Measurements from ENCODE around the gene UMAD1. TPM values are rescaled to one million over a fixed set of nuclear protein-coding genes. Genes with fewer than 3 reads are reported as not detected.
A peak's percentile ranks its signal among the peaks of the same experiment; 100 is the strongest.

UMAD1 gene
- 10 to 100 TPM; 13.4 to 24.7 (median 18.0) TPM for total RNA-seq
- 1 to 10 TPM; 3.5 to 7.9 TPM for polyA plus RNA-seq
- long read RNA-seq, donor 1, partial matches to known transcripts, result 2 of 13 reads
- long read RNA-seq, donor 1, other reads (novel, unspliced or antisense), result 11 of 13 reads
- long read RNA-seq, donor 2, partial matches to known transcripts, result 0 of 12 reads
- long read RNA-seq, donor 2, other reads (novel, unspliced or antisense), result 11 of 12 reads
- long read RNA-seq, donor 3, transcript UMAD1-206 (4 exons, 2,157 nt), result major isoform, 5 of 34 reads
- long read RNA-seq, donor 3, partial matches to known transcripts, result 3 of 34 reads
- long read RNA-seq, donor 3, other reads (novel, unspliced or antisense), result 25 of 34 reads

GRCh38 chr7:7640221-7641128, at the start of gene UMAD1:
Gene UMAD1, plus strand, starts transcription at chr7:7640752. Its CDS starts 32,620 bp downstream, at chr7:7673372.
- Histone ChIP-seq H3K27ac (peak within 1 kb of the TSS; percentile 55 to 94 (median 86)), H3K27me3 (no peaks in the 10 kb centered on the region), H3K4me3 (peak within 1 kb of the TSS; percentile 69 to 94 (median 78)), H3K36me3 (peaks cover 0 to 23% (median 3%) of the 10 kb centered on the region in 9 donors), H3K4me1 (peaks cover 2 to 28% (median 18%) of the 10 kb centered on the region in 9 donors), H3K9me3 (no peaks in the 10 kb centered on the region)
- peak; percentile 96 to 99 for DNase-seq
- TF ChIP-seq, protein P1, sequence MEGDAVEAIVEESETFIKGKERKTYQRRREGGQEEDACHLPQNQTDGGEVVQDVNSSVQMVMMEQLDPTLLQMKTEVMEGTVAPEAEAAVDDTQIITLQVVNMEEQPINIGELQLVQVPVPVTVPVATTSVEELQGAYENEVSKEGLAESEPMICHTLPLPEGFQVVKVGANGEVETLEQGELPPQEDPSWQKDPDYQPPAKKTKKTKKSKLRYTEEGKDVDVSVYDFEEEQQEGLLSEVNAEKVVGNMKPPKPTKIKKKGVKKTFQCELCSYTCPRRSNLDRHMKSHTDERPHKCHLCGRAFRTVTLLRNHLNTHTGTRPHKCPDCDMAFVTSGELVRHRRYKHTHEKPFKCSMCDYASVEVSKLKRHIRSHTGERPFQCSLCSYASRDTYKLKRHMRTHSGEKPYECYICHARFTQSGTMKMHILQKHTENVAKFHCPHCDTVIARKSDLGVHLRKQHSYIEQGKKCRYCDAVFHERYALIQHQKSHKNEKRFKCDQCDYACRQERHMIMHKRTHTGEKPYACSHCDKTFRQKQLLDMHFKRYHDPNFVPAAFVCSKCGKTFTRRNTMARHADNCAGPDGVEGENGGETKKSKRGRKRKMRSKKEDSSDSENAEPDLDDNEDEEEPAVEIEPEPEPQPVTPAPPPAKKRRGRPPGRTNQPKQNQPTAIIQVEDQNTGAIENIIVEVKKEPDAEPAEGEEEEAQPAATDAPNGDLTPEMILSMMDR (IDR thresholded peaks at IDR 0.05), result no peak
- WGBS, 2 donors, result 0 to 1% methylated on average over 67 to 68 of the region's 68 CpGs
- peak; percentile 99 to 100 (median 100) for ATAC-seq
- intact Hi-C loops (cut with DNase I), result loop anchor here in 3 of 10 donors (2.0 to 5.0 kb wide), 4 partner anchors 73 to 458 kb away; partner anchors contain the start of genes MIOS (in 2 of the 3), C1GALT1 (in 1 of the 3) and GLCCI1 (in 1 of the 3)

GRCh38 chr7:7595451-7595850, 45.1 kb upstream of the UMAD1 start:
- peak in 1 of 8 donors; percentile 41 for ATAC-seq
- Histone ChIP-seq H3K4me3 (no peak overlapping the region), H3K27me3 (no peaks in the 10 kb centered on the region), H3K36me3 (peaks cover 0 to 91% (median 8%) of the 10 kb centered on the region in 9 donors), H3K4me1 (no peaks in the 10 kb centered on the region), H3K27ac (no peak overlapping the region), H3K9me3 (no peaks in the 10 kb centered on the region)
- TF ChIP-seq, protein P1 (IDR thresholded peaks at IDR 0.05), result peak in 7 of 9 donors; percentile 38 to 60 (median 48)
- WGBS, 2 donors, result 47 to 59% methylated on average over 1 of the region's 1 CpG
- no peak for DNase-seq
- intact Hi-C loops (cut with DNase I), result loop anchor here in 8 of 10 donors (2.0 to 10.0 kb wide), 4 partner anchors 609 to 689 kb away; no protein-coding TSS in a partner anchor

DNA sequence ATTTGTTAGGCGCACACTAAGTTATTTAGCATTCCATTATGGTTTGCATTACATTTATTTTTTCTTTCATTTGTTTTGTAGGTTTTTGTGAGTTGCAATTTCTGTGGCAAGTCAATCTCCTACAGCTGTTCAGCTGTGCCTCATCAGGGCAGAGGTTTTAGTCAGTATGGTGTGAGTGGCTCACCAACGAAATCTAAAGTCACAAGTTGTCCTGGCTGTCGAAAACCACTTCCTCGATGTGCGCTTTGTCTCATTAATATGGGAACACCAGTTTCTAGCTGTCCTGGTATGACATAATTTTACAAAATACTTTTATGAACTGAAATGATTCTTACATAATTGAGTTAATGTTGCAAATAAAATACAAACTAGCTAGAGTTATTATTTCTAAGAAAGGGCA, 44.4 kb upstream of the UMAD1 start:
- H3K27ac ChIP-seq, result no peak overlapping the region
- TF ChIP-seq, protein P1 (IDR thresholded peaks at IDR 0.05), result no peak
- no peaks in the 10 kb centered on the region for H3K4me1 ChIP-seq
- H3K36me3 ChIP-seq, result peaks cover 0 to 86% (median 8%) of the 10 kb centered on the region in 9 donors
- H3K9me3 ChIP-seq, result no peaks in the 10 kb centered on the region
- ATAC-seq (no peak), DNase-seq (no peak)
- no peaks in the 10 kb centered on the region for H3K27me3 ChIP-seq
- WGBS, 2 donors, result 93% methylated on average over 5 of the region's 5 CpGs
- intact Hi-C loops (cut with DNase I), result loop anchor here in 7 of 10 donors (10.0 kb wide), 3 partner anchors 609 to 689 kb away; no protein-coding TSS in a partner anchor
- no peak overlapping the region for H3K4me3 ChIP-seq

DNA sequence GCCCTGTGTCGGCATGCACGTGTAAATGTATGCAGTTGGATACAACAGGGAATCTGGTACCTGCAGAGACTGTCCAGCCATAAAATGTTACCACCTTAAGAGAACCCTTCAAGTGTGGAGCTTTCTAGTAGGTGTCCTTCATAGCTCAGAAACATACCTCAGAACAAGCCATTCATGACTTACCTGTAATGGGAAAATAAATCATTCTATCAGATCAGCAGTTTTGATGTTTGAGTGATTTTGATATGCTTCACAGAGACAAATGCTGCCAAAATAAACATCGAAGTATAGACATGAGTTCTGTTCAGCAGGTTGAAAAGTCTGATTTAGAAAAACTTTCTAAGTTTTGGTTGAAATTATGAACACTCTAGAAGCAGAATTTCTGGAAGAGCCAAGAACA, 33.5 kb upstream of the UMAD1 start:
- DNase-seq, result no peak
- Histone ChIP-seq H3K27ac (no peak overlapping the region), H3K4me1 (no peaks in the 10 kb centered on the region), H3K36me3 (peaks cover 0 to 42% (median 11%) of the 10 kb centered on the region in 9 donors), H3K9me3 (no peaks in the 10 kb centered on the region), H3K27me3 (no peaks in the 10 kb centered on the region), H3K4me3 (no peak overlapping the region)
- ATAC-seq, result no peak
- 60 to 81% methylated on average over 3 of the region's 3 CpGs for WGBS, 2 donors
- TF ChIP-seq, protein P1 (IDR thresholded peaks at IDR 0.05), result no peak
- intact Hi-C loops (cut with DNase I), result no loop called here
